Peyer's patch (tissue), 4 donors: Measurements from ENCODE around the gene GABARAP.

Experiments used
- CTCF ChIP-seq, 6 experiments: fragments of 450-650 bp in 4 of 6; fragments of 200-600 bp in 2 of 6; sonication (generic) in 1 of 6; IDR thresholded peaks; one replicate each; pipeline ENCODE4 v1.5.1; 2017 to 2019; ENCODE audit warnings: antibody characterized with exemption in 6 of 6, mild to moderate bottlenecking in 3 of 6, moderate library complexity in 1 of 6
- POLR2A ChIP-seq, 2 donors: fragments of 450-650 bp; IDR thresholded peaks; one replicate each; pipeline ENCODE4 v1.5.1; 2017; ENCODE audit warnings: antibody characterized with exemption in 2 of 2, mild to moderate bottlenecking in 2 of 2, moderate library complexity in 2 of 2

GRCh38 chr17:7266784-7267183 is 24.5 kb upstream of the GABARAP start:
- TF ChIP-seq POLR2A (IDR thresholded peaks at IDR 0.05) (no peak), CTCF (IDR thresholded peaks at IDR 0.05) (no peak)
